SK-N-SH (cell line): ENCODE data around the gene SMAD7. TPM values are rescaled to one million over a fixed set of nuclear protein-coding genes. Genes with fewer than 3 reads are reported as not detected.
A peak's percentile ranks its signal among the peaks of the same experiment; 100 is the strongest.

Source experiments
- CTCF ChIA-PET: fragments of 300-600, 350-600 bp; formaldehyde crosslinking; extraction: SDS; loops from one replicate; lab custom pipeline; 2021; lab: Yijun Ruan, JAX
- POLR2A ChIA-PET: fragments of 350-600 bp; sonication (Branson Sonifier 250); formaldehyde crosslinking; extraction: SDS; loops from one replicate; lab custom pipeline; 2020; ENCODE audit warnings: antibody characterized with exemption, inconsistent platforms; lab: Yijun Ruan, JAX
- DNase-seq: peaks from one replicate; pipeline ENCODE4 v3.0.0; 2012
- H2AFZ ChIP-seq: fragments of 200-600 bp; sonication (generic); 2 replicates; pipeline ENCODE4 v1.8.1; 2016; ENCODE audit warnings: antibody characterized with exemption, mild to moderate bottlenecking, low read depth
- H3F3A ChIP-seq: fragments of 200-600 bp; sonication (generic); replicated peaks from 2 replicates; pipeline ENCODE3; 2016; ENCODE audit warnings: antibody characterized with exemption, mild to moderate bottlenecking; ENCODE audit not compliant: insufficient read depth
- H3K27ac ChIP-seq, 2 experiments: fragments of 200-500 bp in 1 of 2; fragments of 200-600 bp in 1 of 2; sonication (Bioruptor generic) in 1 of 2; sonication (generic), shearing (Covaris generic) in 1 of 2; 2 replicates each; pipeline versions ENCODE4 v1.5.1 to v1.6.1; 2014 to 2016; ENCODE audit warnings: low read depth in 2 of 2, inconsistent platforms in 1 of 2, low read length in 1 of 2, mild to moderate bottlenecking in 1 of 2, mixed read lengths in 1 of 2
- H3K27me3 ChIP-seq: fragments of 200-600 bp; sonication (generic), shearing (Covaris generic); 2 replicates; pipeline ENCODE4 v1.6.1; 2016; ENCODE audit warnings: mixed run types; ENCODE audit not compliant: insufficient read depth
- H3K36me3 ChIP-seq, 2 experiments: fragments of 200-500 bp in 1 of 2; fragments of 200-600 bp in 1 of 2; sonication (Bioruptor generic) in 1 of 2; sonication (generic) in 1 of 2; replicated peaks in 1 of 2; 2 replicates each; pipeline versions ENCODE3 to v1.5.1; 2014 to 2016; ENCODE audit warnings: low read length in 1 of 2, mild to moderate bottlenecking in 1 of 2; ENCODE audit not compliant: insufficient read depth in 2 of 2, control insufficient read depth in 1 of 2
- H3K4me1 ChIP-seq, 2 experiments: fragments of 200-500 bp in 1 of 2; fragments of 200-600 bp in 1 of 2; sonication (Bioruptor generic) in 1 of 2; sonication (generic), shearing (Covaris generic) in 1 of 2; 2 replicates each; pipeline versions ENCODE4 v1.5.1 to v1.6.1; 2014 to 2016; ENCODE audit warnings: low read depth in 1 of 2, low read length in 1 of 2, mixed run types in 1 of 2; ENCODE audit not compliant: insufficient read depth in 2 of 2, control insufficient read depth in 1 of 2
- H3K4me2 ChIP-seq: fragments of 200-600 bp; sonication (generic), shearing (Covaris generic); 2 replicates; pipeline ENCODE4 v1.6.1; 2017; ENCODE audit warnings: mixed run types
- H3K4me3 ChIP-seq, 2 experiments: fragments of 200-500 bp in 1 of 2; fragments of 200-600 bp in 1 of 2; sonication (Bioruptor generic) in 1 of 2; sonication (generic), shearing (Covaris generic) in 1 of 2; 2 replicates each; pipeline versions ENCODE4 v1.5.1 to v1.8.1; 2014 to 2016; ENCODE audit warnings: low read depth in 2 of 2, inconsistent platforms in 1 of 2, low read length in 1 of 2, mild to moderate bottlenecking in 1 of 2, mixed read lengths in 1 of 2, moderate library complexity in 1 of 2
- H3K79me2 ChIP-seq: fragments of 200-600 bp; sonication (generic); 2 replicates; pipeline ENCODE4 v1.8.1; 2017; ENCODE audit warnings: mild to moderate bottlenecking; ENCODE audit not compliant: insufficient read depth
- H3K9ac ChIP-seq: fragments of 200-600 bp; sonication (generic); 2 replicates; pipeline ENCODE4 v1.6.1; 2017; ENCODE audit warnings: mixed run types
- H3K9me2 ChIP-seq: fragments of 200-600 bp; sonication (generic); 2 replicates; pipeline ENCODE4 v1.6.1; 2017; ENCODE audit warnings: mixed run types
- H3K9me3 ChIP-seq: fragments of 200-600 bp; sonication (generic); 2 replicates; pipeline ENCODE4 v1.6.1; 2017; ENCODE audit warnings: mixed run types, mild to moderate bottlenecking, moderate library complexity
- H4K20me1 ChIP-seq: fragments of 200-600 bp; sonication (generic); 2 replicates; pipeline ENCODE4 v1.6.1; 2017; ENCODE audit warnings: mild to moderate bottlenecking, mixed run types; ENCODE audit not compliant: insufficient read depth
- CHD2 ChIP-seq: fragments of 150-350 bp; IDR thresholded peaks from 2 replicates; pipeline ENCODE4 v1.6.1; 2018; ENCODE audit warnings: low read length; ENCODE audit not compliant: partially characterized antibody
- ELF1 ChIP-seq: IDR thresholded peaks from 2 replicates; pipeline ENCODE4 v1.4.0; 2012
- EZH2phosphoT487 ChIP-seq: fragments of 200-600 bp; sonication (generic); IDR thresholded peaks from 2 replicates; pipeline ENCODE4 v1.6.1; 2017; ENCODE audit warnings: low read depth, mixed run types, mild to moderate bottlenecking, antibody characterized with exemption, moderate library complexity, borderline replicate concordance
- FOSL2 ChIP-seq: IDR thresholded peaks from 2 replicates; pipeline ENCODE4 v1.4.0; 2012; ENCODE audit warnings: low read depth, mild to moderate bottlenecking, moderate library complexity, borderline replicate concordance
- IRF3 ChIP-seq: fragments of 150-350 bp; IDR thresholded peaks from 2 replicates; pipeline ENCODE4 v1.6.1; 2016; ENCODE audit warnings: mild to moderate bottlenecking, low read depth, low read length
- MAX ChIP-seq: IDR thresholded peaks from 2 replicates; pipeline ENCODE4 v1.4.0; 2012; ENCODE audit warnings: low read depth
- NFIC ChIP-seq: IDR thresholded peaks from 2 replicates; pipeline ENCODE4 v1.4.0; 2012; ENCODE audit warnings: borderline replicate concordance
- POLR2AphosphoS5 ChIP-seq: IDR thresholded peaks from 2 replicates; pipeline ENCODE4 v1.6.1; 2012; ENCODE audit warnings: low read depth, low read length
- RFX5 ChIP-seq: IDR thresholded peaks from 2 replicates; pipeline ENCODE4 v1.6.1; 2012; ENCODE audit warnings: mild to moderate bottlenecking, improper control_type of control experiment, low read length
- RXRA ChIP-seq: IDR thresholded peaks from 2 replicates; pipeline ENCODE4 v1.4.0; 2012; ENCODE audit warnings: low read depth, mild to moderate bottlenecking, borderline replicate concordance
- SMC3 ChIP-seq: IDR thresholded peaks from 2 replicates; pipeline ENCODE4 v1.6.1; 2012; ENCODE audit warnings: low read depth, low read length, improper control_type of control experiment
- TCF12 ChIP-seq: IDR thresholded peaks from 2 replicates; pipeline ENCODE4 v1.4.0; 2012
- ZBTB33 ChIP-seq: IDR thresholded peaks from 2 replicates; pipeline ENCODE4 v1.4.0; 2012; ENCODE audit warnings: low read depth, borderline replicate concordance
- WGBS: methylation state at CpG from one replicate; pipeline ENCODE4 v1.1.6; 2017; ENCODE audit warnings: low lambda C conversion rate; 5-methylcytosine and 5-hydroxymethylcytosine counted together
- polyA plus RNA-seq, 3 experiments: library from polyadenylated mRNA; depleted of rRNA; stranded (reverse); fragments of >200 nt; gene quantifications; 2 replicates each; pipeline ENCODE4 v1.2.3, GENCODE V29; 2012
- TF ChIP-seq, protein P1 (sequence below): IDR thresholded peaks from 2 replicates; pipeline ENCODE4 v1.6.1; 2012; ENCODE audit warnings: mild to moderate bottlenecking, low read depth, low read length, moderate library complexity
- TF ChIP-seq, protein P2 (sequence below): IDR thresholded peaks from 2 replicates; pipeline ENCODE4 v1.4.0; 2012; ENCODE audit warnings: low read depth, borderline replicate concordance
- TF ChIP-seq, protein P3 (sequence below): fragments of 150-350 bp; IDR thresholded peaks from 2 replicates; pipeline ENCODE4 v1.6.1; 2017; ENCODE audit warnings: antibody characterized with exemption, low read length, low read depth, borderline replicate concordance
- TF ChIP-seq, protein P4 (sequence below): IDR thresholded peaks from 2 replicates; pipeline ENCODE4; 2012
- TF ChIP-seq, protein P5 (sequence below): fragments of 200-600 bp; sonication (generic); IDR thresholded peaks from 2 replicates; pipeline ENCODE4 v1.6.1; 2017; ENCODE audit warnings: antibody characterized with exemption, mild to moderate bottlenecking, moderate library complexity

The SMAD7 gene
- polyA plus RNA-seq, 1 of the 3 experiments (the other 2 are of a cell fraction) = 20.0 TPM

DNA sequence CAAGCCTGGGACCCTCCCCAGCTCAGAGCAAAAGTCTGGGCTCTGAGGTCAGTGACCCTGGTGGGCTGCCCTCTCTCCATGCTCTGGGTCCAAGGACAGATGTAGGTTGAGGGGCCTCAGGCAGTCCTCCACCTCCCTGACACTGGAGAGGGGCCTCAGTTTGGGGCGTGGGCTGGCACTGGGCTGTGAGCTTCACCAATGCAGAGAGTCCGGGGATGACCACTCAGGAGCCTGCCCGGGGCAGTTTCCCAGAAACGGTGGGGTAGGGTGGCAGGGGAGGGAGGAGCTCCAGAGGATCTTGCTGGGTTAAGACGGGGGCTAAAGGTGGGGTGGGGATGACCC lies 40.5 kb upstream of the SMAD7 start (continued):
- TF ChIP-seq MAX (no peak), CHD2 (no peak), SMC3 (no peak), ZBTB33 (no peak)

GRCh38 chr18:48990481-48991318 lies 39.9 kb upstream of the SMAD7 start:
- 70% methylated on average over 11 of the region's 15 CpGs for WGBS
- no peak overlapping the region for H3K9ac ChIP-seq
- no peak overlapping the region; the same call in 1 of the 2 replicates for H2AFZ ChIP-seq
- no peak for DNase-seq
- CTCF ChIA-PET = interaction anchor here (0.6 kb wide), 1 partner anchor 162 kb away, joined by 3 read pairs; no protein-coding TSS in a partner anchor
- peaks cover 10% of the 10 kb centered on the region for H3F3A ChIP-seq
- H3K27me3 ChIP-seq = no peaks in the 10 kb centered on the region
- no peaks in the 10 kb centered on the region for H4K20me1 ChIP-seq
- POLR2A ChIA-PET = no interaction called here
- no peak overlapping the region for H3K27ac ChIP-seq
- peaks cover 8 to 16% of the 10 kb centered on the region in 2 experiments; a peak in 2 of 4 replicates for H3K4me1 ChIP-seq
- no peaks in the 10 kb centered on the region for H3K36me3 ChIP-seq
- H3K79me2 ChIP-seq = no peaks in the 10 kb centered on the region
- no peaks in the 10 kb centered on the region for H3K9me2 ChIP-seq
- no peaks in the 10 kb centered on the region for H3K9me3 ChIP-seq
- no peak overlapping the region for H3K4me2 ChIP-seq
- no peak overlapping the region for H3K4me3 ChIP-seq
- TF ChIP-seq RFX5 = no peak
- TF ChIP-seq, protein P1, sequence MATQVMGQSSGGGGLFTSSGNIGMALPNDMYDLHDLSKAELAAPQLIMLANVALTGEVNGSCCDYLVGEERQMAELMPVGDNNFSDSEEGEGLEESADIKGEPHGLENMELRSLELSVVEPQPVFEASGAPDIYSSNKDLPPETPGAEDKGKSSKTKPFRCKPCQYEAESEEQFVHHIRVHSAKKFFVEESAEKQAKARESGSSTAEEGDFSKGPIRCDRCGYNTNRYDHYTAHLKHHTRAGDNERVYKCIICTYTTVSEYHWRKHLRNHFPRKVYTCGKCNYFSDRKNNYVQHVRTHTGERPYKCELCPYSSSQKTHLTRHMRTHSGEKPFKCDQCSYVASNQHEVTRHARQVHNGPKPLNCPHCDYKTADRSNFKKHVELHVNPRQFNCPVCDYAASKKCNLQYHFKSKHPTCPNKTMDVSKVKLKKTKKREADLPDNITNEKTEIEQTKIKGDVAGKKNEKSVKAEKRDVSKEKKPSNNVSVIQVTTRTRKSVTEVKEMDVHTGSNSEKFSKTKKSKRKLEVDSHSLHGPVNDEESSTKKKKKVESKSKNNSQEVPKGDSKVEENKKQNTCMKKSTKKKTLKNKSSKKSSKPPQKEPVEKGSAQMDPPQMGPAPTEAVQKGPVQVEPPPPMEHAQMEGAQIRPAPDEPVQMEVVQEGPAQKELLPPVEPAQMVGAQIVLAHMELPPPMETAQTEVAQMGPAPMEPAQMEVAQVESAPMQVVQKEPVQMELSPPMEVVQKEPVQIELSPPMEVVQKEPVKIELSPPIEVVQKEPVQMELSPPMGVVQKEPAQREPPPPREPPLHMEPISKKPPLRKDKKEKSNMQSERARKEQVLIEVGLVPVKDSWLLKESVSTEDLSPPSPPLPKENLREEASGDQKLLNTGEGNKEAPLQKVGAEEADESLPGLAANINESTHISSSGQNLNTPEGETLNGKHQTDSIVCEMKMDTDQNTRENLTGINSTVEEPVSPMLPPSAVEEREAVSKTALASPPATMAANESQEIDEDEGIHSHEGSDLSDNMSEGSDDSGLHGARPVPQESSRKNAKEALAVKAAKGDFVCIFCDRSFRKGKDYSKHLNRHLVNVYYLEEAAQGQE = no peak
- TF ChIP-seq, protein P2, sequence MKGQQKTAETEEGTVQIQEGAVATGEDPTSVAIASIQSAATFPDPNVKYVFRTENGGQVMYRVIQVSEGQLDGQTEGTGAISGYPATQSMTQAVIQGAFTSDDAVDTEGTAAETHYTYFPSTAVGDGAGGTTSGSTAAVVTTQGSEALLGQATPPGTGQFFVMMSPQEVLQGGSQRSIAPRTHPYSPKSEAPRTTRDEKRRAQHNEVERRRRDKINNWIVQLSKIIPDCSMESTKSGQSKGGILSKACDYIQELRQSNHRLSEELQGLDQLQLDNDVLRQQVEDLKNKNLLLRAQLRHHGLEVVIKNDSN = no peak
- TF ChIP-seq, protein P3, sequence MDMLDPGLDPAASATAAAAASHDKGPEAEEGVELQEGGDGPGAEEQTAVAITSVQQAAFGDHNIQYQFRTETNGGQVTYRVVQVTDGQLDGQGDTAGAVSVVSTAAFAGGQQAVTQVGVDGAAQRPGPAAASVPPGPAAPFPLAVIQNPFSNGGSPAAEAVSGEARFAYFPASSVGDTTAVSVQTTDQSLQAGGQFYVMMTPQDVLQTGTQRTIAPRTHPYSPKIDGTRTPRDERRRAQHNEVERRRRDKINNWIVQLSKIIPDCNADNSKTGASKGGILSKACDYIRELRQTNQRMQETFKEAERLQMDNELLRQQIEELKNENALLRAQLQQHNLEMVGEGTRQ = no peak
- no peak for TF ChIP-seq RXRA
- 0 out of 2 replicates have a peak, but pooled peaks have one; percentile 26 for TF ChIP-seq TCF12
- TF ChIP-seq IRF3 = no peak
- no peak for TF ChIP-seq ELF1
- TF ChIP-seq, protein P4, sequence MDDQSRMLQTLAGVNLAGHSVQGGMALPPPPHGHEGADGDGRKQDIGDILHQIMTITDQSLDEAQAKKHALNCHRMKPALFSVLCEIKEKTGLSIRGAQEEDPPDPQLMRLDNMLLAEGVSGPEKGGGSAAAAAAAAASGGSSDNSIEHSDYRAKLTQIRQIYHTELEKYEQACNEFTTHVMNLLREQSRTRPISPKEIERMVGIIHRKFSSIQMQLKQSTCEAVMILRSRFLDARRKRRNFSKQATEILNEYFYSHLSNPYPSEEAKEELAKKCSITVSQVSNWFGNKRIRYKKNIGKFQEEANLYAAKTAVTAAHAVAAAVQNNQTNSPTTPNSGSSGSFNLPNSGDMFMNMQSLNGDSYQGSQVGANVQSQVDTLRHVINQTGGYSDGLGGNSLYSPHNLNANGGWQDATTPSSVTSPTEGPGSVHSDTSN = no peak
- TF ChIP-seq NFIC = no peak
- TF ChIP-seq POLR2AphosphoS5 = no peak
- TF ChIP-seq EZH2phosphoT487 = no peak
- TF ChIP-seq FOSL2 = peak; percentile 58; the same call in 1 of the 2 replicates
- TF ChIP-seq, protein P5, sequence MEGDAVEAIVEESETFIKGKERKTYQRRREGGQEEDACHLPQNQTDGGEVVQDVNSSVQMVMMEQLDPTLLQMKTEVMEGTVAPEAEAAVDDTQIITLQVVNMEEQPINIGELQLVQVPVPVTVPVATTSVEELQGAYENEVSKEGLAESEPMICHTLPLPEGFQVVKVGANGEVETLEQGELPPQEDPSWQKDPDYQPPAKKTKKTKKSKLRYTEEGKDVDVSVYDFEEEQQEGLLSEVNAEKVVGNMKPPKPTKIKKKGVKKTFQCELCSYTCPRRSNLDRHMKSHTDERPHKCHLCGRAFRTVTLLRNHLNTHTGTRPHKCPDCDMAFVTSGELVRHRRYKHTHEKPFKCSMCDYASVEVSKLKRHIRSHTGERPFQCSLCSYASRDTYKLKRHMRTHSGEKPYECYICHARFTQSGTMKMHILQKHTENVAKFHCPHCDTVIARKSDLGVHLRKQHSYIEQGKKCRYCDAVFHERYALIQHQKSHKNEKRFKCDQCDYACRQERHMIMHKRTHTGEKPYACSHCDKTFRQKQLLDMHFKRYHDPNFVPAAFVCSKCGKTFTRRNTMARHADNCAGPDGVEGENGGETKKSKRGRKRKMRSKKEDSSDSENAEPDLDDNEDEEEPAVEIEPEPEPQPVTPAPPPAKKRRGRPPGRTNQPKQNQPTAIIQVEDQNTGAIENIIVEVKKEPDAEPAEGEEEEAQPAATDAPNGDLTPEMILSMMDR = no peak
